GM12878 (cell line): ENCODE measurements around the gene MMP7. TPM values are rescaled to one million over a fixed set of nuclear protein-coding genes. Genes with fewer than 3 reads are reported as not detected.

Source experiments
- ATAC-seq: fragments of 200-7000 bp; cut with Tn5 transposase; 3 replicates; pipeline ENCODE4 v1.9.1; 2020; ENCODE audit warnings: mild to moderate bottlenecking, moderate library complexity
- BruUV-seq: library from RNA; stranded (reverse); fragments of 400-500 nt; replicated peaks from 2 replicates; lab custom pipeline; 2021; lab: Mats Ljungman, UMichigan
- CTCF ChIA-PET: fragments of 300-600 bp; sonication (Branson Sonifier 250); formaldehyde crosslinking; extraction: SDS; loops from one replicate; lab custom pipeline; 2021; ENCODE audit warnings: inconsistent platforms; lab: Yijun Ruan, JAX
- POLR2A ChIA-PET: fragments of 350-600 bp; formaldehyde crosslinking; extraction: SDS; loops from one replicate; lab custom pipeline; 2021; ENCODE audit warnings: inconsistent platforms; lab: Charles Lee
- RAD21 ChIA-PET: fragments of 300-600 bp; sonication (Branson Sonifier 250); formaldehyde crosslinking; loops from one replicate; lab custom pipeline; 2023; ENCODE audit warnings: antibody characterized with exemption; ENCODE audit not compliant: unreplicated experiment; lab: Charles Lee
- SMC1A ChIA-PET: fragments of 300-600 bp; sonication (Branson Sonifier 250); formaldehyde crosslinking; loops from one replicate; lab custom pipeline; 2023; ENCODE audit not compliant: unreplicated experiment, uncharacterized antibody; lab: Charles Lee
- DNase-seq: peaks from one replicate; pipeline ENCODE4 v3.0.0-alpha.2; 2011; ENCODE audit warnings: low read depth, low spot score
- FAIRE-seq: peaks from 3 replicates; lab custom pipeline; 2011; peaks lifted over from hg19 to GRCh38; lab: Jason Lieb, UNC
- H2AFZ ChIP-seq: 2 replicates; pipeline ENCODE4 v1.6.0; 2011; ENCODE audit warnings: low read depth, low read length, control low read depth; ENCODE audit not compliant: control insufficient read depth
- H3K27ac ChIP-seq: 2 replicates; pipeline ENCODE4 v1.5.1; 2011; ENCODE audit warnings: control low read depth; ENCODE audit not compliant: control insufficient read depth, insufficient read depth
- H3K27me3 ChIP-seq, 2 experiments: replicated peaks in 1 of 2; 2 replicates each; pipeline versions ENCODE4 v1.6.0 to v1.6.1; 2011; ENCODE audit warnings: low read length in 1 of 2; ENCODE audit not compliant: control insufficient read depth in 2 of 2, insufficient read depth in 2 of 2
- H3K36me3 ChIP-seq, 2 experiments: 2 replicates each; pipeline ENCODE4 v1.5.1; 2011; ENCODE audit warnings: low read length in 1 of 2; ENCODE audit not compliant: control insufficient read depth in 2 of 2, insufficient read depth in 2 of 2
- H3K4me1 ChIP-seq: 2 replicates; pipeline ENCODE4 v1.6.1; 2011; ENCODE audit warnings: mild to moderate bottlenecking, low read length, moderate library complexity, mixed read lengths; ENCODE audit not compliant: control insufficient read depth, insufficient read depth
- H3K4me2 ChIP-seq: 2 replicates; pipeline ENCODE4 v1.6.0; 2011; ENCODE audit warnings: control low read depth; ENCODE audit not compliant: control insufficient read depth, insufficient read depth
- H3K4me3 ChIP-seq: fragments of 200-600 bp; sonication (generic); 2 replicates; pipeline ENCODE4 v1.5.1; 2016
- H3K79me2 ChIP-seq: 2 replicates; pipeline ENCODE4 v1.6.0; 2011; ENCODE audit warnings: low read length; ENCODE audit not compliant: control insufficient read depth, insufficient read depth
- H3K9ac ChIP-seq: 2 replicates; pipeline ENCODE4 v1.8.0; 2011; ENCODE audit warnings: low read length, control low read depth, mixed read lengths; ENCODE audit not compliant: control insufficient read depth, insufficient read depth
- H3K9me3 ChIP-seq: replicated peaks from 3 replicates; pipeline ENCODE4 v1.5.1; 2011; ENCODE audit warnings: mild to moderate bottlenecking, low read length; ENCODE audit not compliant: control insufficient read depth, insufficient read depth
- H4K20me1 ChIP-seq: 2 replicates; pipeline ENCODE4 v1.6.0; 2011; ENCODE audit not compliant: control insufficient read depth, insufficient read depth
- CHD4 ChIP-seq: fragments of 200-600 bp; sonication (generic); IDR thresholded peaks from 2 replicates; pipeline ENCODE4 v1.6.1; 2016; ENCODE audit warnings: mild to moderate bottlenecking
- CREB1 ChIP-seq: IDR thresholded peaks from 2 replicates; pipeline ENCODE4 v1.6.1; 2012; ENCODE audit warnings: low read depth, mild to moderate bottlenecking, inconsistent platforms
- HDAC6 ChIP-seq: fragments of 200-600 bp; sonication (generic); IDR thresholded peaks from one replicate; pipeline ENCODE4 v1.8.0; 2017; ENCODE audit warnings: antibody characterized with exemption; ENCODE audit not compliant: unreplicated experiment
- IRF3 ChIP-seq: fragments of 450-650 bp; IDR thresholded peaks from 2 replicates; pipeline ENCODE4 v1.6.1; 2014; ENCODE audit warnings: mild to moderate bottlenecking
- PAX5 ChIP-seq: IDR thresholded peaks from 2 replicates; pipeline ENCODE4 v1.6.1; 2011; ENCODE audit warnings: low read depth, low read length, borderline replicate concordance
- POLR2AphosphoS5 ChIP-seq: IDR thresholded peaks from 2 replicates; pipeline ENCODE4 v1.6.1; 2011; ENCODE audit warnings: mild to moderate bottlenecking, low read length, inconsistent platforms
- RELA ChIP-seq: fragments of 450-650 bp; IDR thresholded peaks from 2 replicates; pipeline ENCODE4 v1.8.0; 2014; ENCODE audit warnings: borderline replicate concordance; ENCODE audit not compliant: partially characterized antibody
- SRF ChIP-seq, 2 experiments: IDR thresholded peaks; 2 replicates each; pipeline ENCODE4 v1.6.1; 2011; ENCODE audit warnings: low read depth in 2 of 2, low read length in 2 of 2, mild to moderate bottlenecking in 1 of 2, moderate library complexity in 1 of 2
- STAT3 ChIP-seq: IDR thresholded peaks from 2 replicates; pipeline ENCODE4 v1.6.1; 2011; ENCODE audit warnings: low read depth, low read length, improper control_type of control experiment
- YBX1 ChIP-seq: fragments of 450-650 bp; IDR thresholded peaks from 2 replicates; pipeline ENCODE4 v1.6.1; 2016; ENCODE audit warnings: antibody characterized with exemption
- YY1 ChIP-seq: IDR thresholded peaks from 2 replicates; pipeline ENCODE4 v1.6.1; 2011; ENCODE audit warnings: low read depth, mild to moderate bottlenecking, low read length
- WGBS: methylation state at CpG from one replicate; pipeline ENCODE4 v1.1.6; 2016; ENCODE audit warnings: low lambda C conversion rate; ENCODE audit not compliant: insufficient replicate concordance, insufficient coverage; ENCODE audit errors: missing lambda C conversion rate; 5-methylcytosine and 5-hydroxymethylcytosine counted together
- in situ Hi-C: fragments of 300-500 bp; cut with MboI; formaldehyde crosslinking; loops from 9 replicates; pipeline ENCODE4 v1.14.3; 2018; ENCODE audit warnings: mixed read lengths
- intact Hi-C: fragments of 100-400 bp; cut with micrococcal nuclease; formaldehyde crosslinking; loops from one replicate; pipeline ENCODE4 v1.14.2; 2022; ENCODE audit not compliant: unreplicated experiment
- polyA plus RNA-seq, 11 experiments: library from polyadenylated mRNA; depleted of rRNA in 4 of 11; unstranded in 6 of 11; stranded (reverse) in 5 of 11; fragments of >200 nt; fragmentation: Nextera tagmentation in 4 of 11; fragmentation: Illumina TruSeq in 1 of 11; extraction: Ambion mirVana in 4 of 11; extraction: Trizol in 1 of 11; gene quantifications; 1 replicate in 1 of 11; 2 replicates in 10 of 11; pipeline versions ENCODE4 v1.2.1 to v1.2.3, GENCODE V29; 2011 to 2016; ENCODE audit warnings: inconsistent platforms in 2 of 11, missing spikeins in 2 of 11, low read depth in 1 of 11
- total RNA-seq, 4 experiments: library from RNA; depleted of rRNA in 3 of 4; stranded (reverse); fragments of >200 nt in 3 of 4; fragmentation: Illumina TruSeq in 1 of 4; extraction: Trizol in 1 of 4; gene quantifications; 2 replicates each; pipeline versions ENCODE4 v1.2.1 to v1.2.3, GENCODE V29; 2013 to 2021
- TF ChIP-seq, protein P1 (sequence below): fragments of 450-650 bp; conservative IDR thresholded peaks from 2 replicates; pipeline ENCODE4 v1.6.1; 2017; ENCODE audit warnings: mild to moderate bottlenecking, moderate library complexity

The MMP7 gene
- total and polyA plus RNA-seq, 10 of the 15 experiments (the other 5 are each of a cell fraction or from before 2014, with no cell fraction given) = 0.63 to 18.0 (median 1.1) TPM

DNA sequence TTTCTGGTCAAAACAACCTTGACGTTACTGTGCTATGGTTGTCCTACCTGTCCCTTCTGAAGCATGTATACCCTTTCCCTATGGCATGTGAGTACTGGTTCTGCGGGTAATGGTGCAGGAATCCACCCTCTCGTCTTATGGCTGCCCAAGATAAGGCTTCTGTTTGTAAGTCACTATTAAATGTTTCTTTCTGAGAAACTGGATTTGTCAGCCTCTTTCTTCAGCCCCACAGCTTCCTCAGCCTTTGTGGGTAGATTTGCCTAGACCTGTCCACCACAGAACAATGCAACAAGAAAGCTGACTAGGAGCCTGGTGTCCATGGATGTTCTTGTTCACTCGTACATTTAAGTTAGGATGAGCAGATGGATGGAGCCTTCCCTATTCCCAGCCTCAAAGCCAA, 14.4 kb downstream of the MMP7 start (continued):
- TF ChIP-seq CREB1 (no peak), CHD4 (no peak), YY1 (no peak), POLR2AphosphoS5 (no peak), PAX5 (no peak), STAT3 (no peak)

- H3K9me3 ChIP-seq = no peaks in the 10 kb centered on the region
- H3K4me1 ChIP-seq = no peaks in the 10 kb centered on the region
- no peak overlapping the region for H3K4me3 ChIP-seq
- no peaks in the 10 kb centered on the region; a peak in 1 of 4 replicates for H3K27me3 ChIP-seq
- H3K36me3 ChIP-seq = no peaks in the 10 kb centered on the region
- BruUV-seq = no TSS peak
- WGBS = 17% methylated on average over 3 of the region's 3 CpGs
- ChIA-PET CTCF (interaction anchor here (0.8 to 3.8 kb wide), 5 partner anchors 10 to 171 kb away, joined by 3 to 22 read pairs (median 6); no protein-coding TSS in a partner anchor), RAD21 (interaction anchor here (0.9 to 1.6 kb wide), 3 partner anchors 97 to 153 kb away, joined by 3 to 6 read pairs (median 6); no protein-coding TSS in a partner anchor), POLR2A (no interaction called here), SMC1A (interaction anchor here (1.1 to 1.8 kb wide), 5 partner anchors 18 to 153 kb away, joined by 3 to 6 read pairs (median 3); no protein-coding TSS in a partner anchor)
- no peak for DNase-seq
- no peak overlapping the region for H3K27ac ChIP-seq
- no peak for ATAC-seq
- no peak for FAIRE-seq
- TF ChIP-seq, protein P1, sequence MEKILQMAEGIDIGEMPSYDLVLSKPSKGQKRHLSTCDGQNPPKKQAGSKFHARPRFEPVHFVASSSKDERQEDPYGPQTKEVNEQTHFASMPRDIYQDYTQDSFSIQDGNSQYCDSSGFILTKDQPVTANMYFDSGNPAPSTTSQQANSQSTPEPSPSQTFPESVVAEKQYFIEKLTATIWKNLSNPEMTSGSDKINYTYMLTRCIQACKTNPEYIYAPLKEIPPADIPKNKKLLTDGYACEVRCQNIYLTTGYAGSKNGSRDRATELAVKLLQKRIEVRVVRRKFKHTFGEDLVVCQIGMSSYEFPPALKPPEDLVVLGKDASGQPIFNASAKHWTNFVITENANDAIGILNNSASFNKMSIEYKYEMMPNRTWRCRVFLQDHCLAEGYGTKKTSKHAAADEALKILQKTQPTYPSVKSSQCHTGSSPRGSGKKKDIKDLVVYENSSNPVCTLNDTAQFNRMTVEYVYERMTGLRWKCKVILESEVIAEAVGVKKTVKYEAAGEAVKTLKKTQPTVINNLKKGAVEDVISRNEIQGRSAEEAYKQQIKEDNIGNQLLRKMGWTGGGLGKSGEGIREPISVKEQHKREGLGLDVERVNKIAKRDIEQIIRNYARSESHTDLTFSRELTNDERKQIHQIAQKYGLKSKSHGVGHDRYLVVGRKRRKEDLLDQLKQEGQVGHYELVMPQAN = no peak
- TF ChIP-seq YBX1 (no peak), IRF3 (no peak), HDAC6 (no peak), RELA (no peak), SRF (IDR thresholded peaks at IDR 0.05; ENCODE audit: low read depth in 2 of 2, low read length in 2 of 2) (no peak)
- in situ Hi-C loops = no loop called here
- H3K4me2 ChIP-seq = no peak overlapping the region
- H4K20me1 ChIP-seq = no peaks in the 10 kb centered on the region
- intact Hi-C loops = no loop called here
- no peak overlapping the region for H3K9ac ChIP-seq
- H2AFZ ChIP-seq = no peak overlapping the region
- H3K79me2 ChIP-seq = no peaks in the 10 kb centered on the region
These were observed 16.7 kb downstream of the MMP7 start for GRCh38 chr11:102513869-102514268.
